HEK293 (cell line): ENCODE data around the gene CRY2.

ENCODE experiments used
- CTCF ChIA-PET: fragments of 350-600 bp; formaldehyde crosslinking; extraction: SDS; loops from one replicate; lab custom pipeline; 2021; ENCODE audit warnings: antibody characterized with exemption; lab: Yijun Ruan, JAX
- POLR2A ChIA-PET: fragments of 300-600 bp; formaldehyde crosslinking; extraction: SDS; loops from one replicate; lab custom pipeline; 2020; ENCODE audit warnings: antibody characterized with exemption, inconsistent platforms; lab: Yijun Ruan, JAX
- H3K27ac ChIP-seq: fragments of 200-500 bp; sonication (Bioruptor generic); 2 replicates; pipeline ENCODE4 v1.5.1; 2014; ENCODE audit warnings: low read depth, low read length, control low read depth, inconsistent platforms; ENCODE audit errors: extremely low read depth
- H3K36me3 ChIP-seq, 2 experiments: fragments of 200-500 bp in 1 of 2; sonication (Bioruptor generic) in 1 of 2; 1 replicate in 1 of 2; 2 replicates in 1 of 2; pipeline ENCODE4 v1.5.1; 2014 to 2017; ENCODE audit warnings: inconsistent platforms in 2 of 2, low read length in 2 of 2; ENCODE audit not compliant: control insufficient read depth in 2 of 2, insufficient read depth in 1 of 2
- H3K4me1 ChIP-seq: fragments of 200-500 bp; sonication (Bioruptor generic); 2 replicates; pipeline ENCODE4 v1.5.1; 2014; ENCODE audit warnings: mild to moderate bottlenecking, low read length, inconsistent platforms; ENCODE audit not compliant: control insufficient read depth, insufficient read depth
- H3K4me3 ChIP-seq: 2 replicates; pipeline ENCODE4 v1.5.1; 2011; ENCODE audit warnings: low read depth, mild to moderate bottlenecking, control low read depth, low read length, moderate library complexity
- H3K9me3 ChIP-seq: fragments of 200-500 bp; sonication (Bioruptor generic); 2 replicates; pipeline ENCODE4 v1.5.1; 2014; ENCODE audit warnings: low read depth, low read length, inconsistent platforms; ENCODE audit not compliant: control insufficient read depth, insufficient read depth
- KLF1 ChIP-seq: fragments of 450-650 bp; formaldehyde crosslinking; IDR thresholded peaks from 2 replicates; pipeline ENCODE4 v1.5.1; 2016; ENCODE audit warnings: missing biosample characterization, missing genetic modification characterization
- KLF9 ChIP-seq: fragments of 450-650 bp; formaldehyde crosslinking; IDR thresholded peaks from 2 replicates; pipeline ENCODE4 v1.5.1; 2016; ENCODE audit warnings: missing biosample characterization, missing genetic modification characterization, low read depth
- SCRT2 ChIP-seq: fragments of 450-650 bp; formaldehyde crosslinking; IDR thresholded peaks from 2 replicates; pipeline ENCODE4 v1.5.1; 2016; ENCODE audit warnings: missing biosample characterization, missing genetic modification characterization
- SP2 ChIP-seq: fragments of 450-650 bp; formaldehyde crosslinking; IDR thresholded peaks from 2 replicates; pipeline ENCODE4 v1.5.1; 2016; ENCODE audit warnings: missing biosample characterization, missing genetic modification characterization
- SP3 ChIP-seq: fragments of 450-650 bp; formaldehyde crosslinking; IDR thresholded peaks from 2 replicates; pipeline ENCODE4 v1.5.1; 2016; ENCODE audit warnings: missing biosample characterization, missing genetic modification characterization
- WT1 ChIP-seq: fragments of 450-650 bp; formaldehyde crosslinking; IDR thresholded peaks from 2 replicates; pipeline ENCODE4 v1.5.1; 2016; ENCODE audit warnings: missing biosample characterization, missing genetic modification characterization
- YY2 ChIP-seq: fragments of 450-650 bp; formaldehyde crosslinking; IDR thresholded peaks from 2 replicates; pipeline ENCODE4 v1.5.1; 2016; ENCODE audit warnings: missing biosample characterization, missing genetic modification characterization
- ZBTB1 ChIP-seq: fragments of 450-650 bp; formaldehyde crosslinking; IDR thresholded peaks from 2 replicates; pipeline ENCODE4 v1.5.1; 2016; ENCODE audit warnings: missing biosample characterization, missing genetic modification characterization
- ZFHX2 ChIP-seq: fragments of 450-650 bp; formaldehyde crosslinking; conservative IDR thresholded peaks from 2 replicates; pipeline ENCODE4 v1.5.1; 2016; ENCODE audit warnings: missing biosample characterization, missing genetic modification characterization
- ZNF175 ChIP-seq: fragments of 450-650 bp; formaldehyde crosslinking; IDR thresholded peaks from 2 replicates; pipeline ENCODE4 v1.5.1; 2016; ENCODE audit warnings: missing biosample characterization, missing genetic modification characterization
- ZNF37A ChIP-seq: fragments of 450-650 bp; IDR thresholded peaks from 2 replicates; pipeline ENCODE4 v1.5.1; 2018; ENCODE audit warnings: missing biosample characterization, missing genetic modification characterization
- ZNF416 ChIP-seq: fragments of 450-650 bp; formaldehyde crosslinking; IDR thresholded peaks from 2 replicates; pipeline ENCODE4 v1.5.1; 2016; ENCODE audit warnings: missing biosample characterization, missing genetic modification characterization
- ZNF423 ChIP-seq: fragments of 450-650 bp; formaldehyde crosslinking; IDR thresholded peaks from 2 replicates; pipeline ENCODE4 v1.5.1; 2016; ENCODE audit warnings: missing biosample characterization, missing genetic modification characterization
- ZNF433 ChIP-seq: fragments of 450-650 bp; formaldehyde crosslinking; IDR thresholded peaks from 2 replicates; pipeline ENCODE4 v1.5.1; 2016; ENCODE audit warnings: missing biosample characterization, missing genetic modification characterization, low read depth
- ZNF585B ChIP-seq: fragments of 450-650 bp; formaldehyde crosslinking; IDR thresholded peaks from 2 replicates; pipeline ENCODE4 v1.5.1; 2016; ENCODE audit warnings: missing biosample characterization, missing genetic modification characterization
- ZNF654 ChIP-seq: fragments of 450-650 bp; formaldehyde crosslinking; IDR thresholded peaks from 2 replicates; pipeline ENCODE4 v1.5.1; 2016; ENCODE audit warnings: low read depth, missing biosample characterization, missing genetic modification characterization
- ZSCAN30 ChIP-seq: fragments of 450-650 bp; IDR thresholded peaks from 2 replicates; pipeline ENCODE4 v1.5.1; 2018; ENCODE audit warnings: missing biosample characterization, mild to moderate bottlenecking, missing genetic modification characterization, moderate library complexity
- TF ChIP-seq, protein P1 (sequence below): fragments of 450-650 bp; formaldehyde crosslinking; IDR thresholded peaks from 2 replicates; pipeline ENCODE4 v1.5.1; 2016; ENCODE audit warnings: missing biosample characterization, missing genetic modification characterization
- TF ChIP-seq, protein P2 (sequence below): fragments of 450-650 bp; formaldehyde crosslinking; IDR thresholded peaks from 2 replicates; pipeline ENCODE4 v1.5.1; 2016; ENCODE audit warnings: missing biosample characterization, missing genetic modification characterization

CRY2 gene

DNA sequence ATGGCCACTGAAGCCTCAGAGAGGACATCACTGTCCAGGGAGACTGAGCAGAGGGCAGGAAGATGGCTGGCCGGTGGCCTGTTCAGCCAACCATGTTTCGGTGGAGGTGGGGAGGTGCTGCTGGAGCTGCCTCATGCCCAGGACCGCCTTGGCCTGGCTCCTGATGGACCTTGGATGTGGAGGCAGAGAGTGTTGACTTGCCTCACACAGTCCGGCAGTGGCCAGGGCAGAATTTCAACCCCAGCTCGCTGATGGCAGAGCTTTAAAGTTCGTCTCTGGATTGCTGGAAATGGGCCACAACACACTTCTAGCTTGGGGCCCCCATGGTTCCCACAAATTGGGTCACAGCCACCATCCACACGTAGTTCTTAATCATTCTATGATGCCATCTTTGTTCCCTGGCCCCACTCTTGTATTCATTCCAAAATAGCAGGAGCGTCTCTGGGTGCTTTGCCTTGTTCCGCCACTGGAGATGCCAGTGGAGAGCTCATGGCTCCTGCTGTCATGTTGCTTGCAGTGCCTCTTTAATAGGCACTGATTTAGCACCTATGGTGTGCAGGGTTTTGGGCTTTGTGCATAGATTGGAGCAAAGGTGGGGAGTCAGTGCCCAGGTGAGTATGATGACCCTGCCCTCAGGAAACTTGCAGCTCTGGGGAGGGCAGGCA lies 43.7 kb downstream of the CRY2 start (continued):
- TF ChIP-seq ZNF37A (tag by site-specific recombination) (no peak), ZSCAN30 (tag by site-specific recombination) (no peak)

DNA sequence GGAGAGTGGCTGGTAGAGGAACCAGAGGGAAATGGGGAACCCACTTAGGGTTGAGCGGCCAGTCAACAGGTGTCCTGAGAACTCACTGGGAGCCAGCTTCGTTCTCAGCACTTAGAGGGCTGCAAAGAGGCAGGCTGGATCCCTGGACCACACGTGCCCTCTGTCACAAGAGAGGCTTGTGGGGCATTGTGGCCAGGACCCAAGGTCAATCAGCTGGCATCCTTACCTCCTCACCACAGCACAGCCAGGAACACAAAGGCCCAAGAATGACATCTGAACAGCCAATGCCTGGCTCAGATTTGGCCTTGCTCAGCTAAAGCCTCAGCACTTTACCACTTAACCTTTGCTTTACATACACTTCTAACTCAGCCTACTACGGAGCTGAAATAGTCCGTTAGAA lies 45.6 kb downstream of the CRY2 start:
- H3K27ac ChIP-seq: no peak overlapping the region
- ChIA-PET POLR2A (interaction anchor here (0.7 kb wide), 1 partner anchor 20 kb away, joined by 3 read pairs; no protein-coding TSS in a partner anchor), CTCF (interaction anchor here (0.6 to 2.8 kb wide), 4 partner anchors 17 to 73 kb away, joined by 3 to 18 read pairs (median 4); no protein-coding TSS in a partner anchor)
- no peaks in the 10 kb centered on the region for H3K9me3 ChIP-seq
- TF ChIP-seq SCRT2 (tag by site-specific recombination): peak; percentile 72
- no peak for TF ChIP-seq YY2 (tag by site-specific recombination)
- H3K4me3 ChIP-seq: no peak overlapping the region
- H3K36me3 ChIP-seq: no peaks in the 10 kb centered on the region
- H3K4me1 ChIP-seq: no peaks in the 10 kb centered on the region; the same call in 1 of the 2 replicates

DNA sequence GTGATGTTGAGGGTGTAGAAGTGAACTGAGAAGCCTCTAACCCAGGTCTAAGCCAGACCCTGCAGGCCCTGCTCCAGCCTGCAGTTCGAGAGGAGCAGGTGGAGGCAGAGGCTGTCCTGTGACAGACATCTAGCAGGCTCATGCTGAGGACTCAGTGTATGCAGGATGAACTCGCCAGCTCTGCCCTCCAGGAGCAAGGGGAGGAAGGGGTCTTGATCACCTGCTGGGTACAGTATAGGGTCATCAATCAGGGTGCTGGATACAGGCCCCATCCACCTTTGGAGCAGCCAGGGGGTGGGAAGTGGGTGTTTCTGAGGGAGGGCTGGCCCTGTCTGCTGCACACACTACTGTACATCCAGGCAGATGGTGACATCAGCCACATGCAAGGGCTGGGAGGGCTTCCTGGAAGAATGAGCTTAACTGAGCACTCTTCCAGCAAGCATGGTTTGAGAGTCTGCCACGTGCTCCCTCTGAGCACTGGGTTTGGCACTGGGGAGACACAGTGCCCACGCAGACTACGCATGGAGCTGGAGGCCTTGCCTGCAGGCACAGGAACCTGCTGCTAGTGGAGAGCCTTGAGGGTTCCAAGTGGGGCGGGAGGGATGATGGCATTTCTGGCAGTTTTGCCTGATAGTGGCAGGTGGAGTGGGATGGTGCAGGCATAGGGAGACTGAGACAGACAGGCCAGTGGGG lies 47.4 kb downstream of the CRY2 start:
- H3K4me1 ChIP-seq: peaks cover 4% of the 10 kb centered on the region; the same call in 1 of the 2 replicates
- no peaks in the 10 kb centered on the region for H3K9me3 ChIP-seq
- CTCF ChIA-PET: interaction anchor here (0.8 to 2.8 kb wide), 3 partner anchors 21 to 111 kb away, joined by 3 to 18 read pairs (median 3); no protein-coding TSS in a partner anchor
- TF ChIP-seq ZFHX2 (tag by site-specific recombination) (peak; percentile 53), SP2 (tag by site-specific recombination) (peak; percentile 34; the same call in 1 of the 2 replicates), SP3 (peak; percentile 54), ZNF175 (no peak)
- H3K27ac ChIP-seq: no peak overlapping the region
- no peaks in the 10 kb centered on the region for H3K36me3 ChIP-seq
- no peak overlapping the region for H3K4me3 ChIP-seq
- POLR2A ChIA-PET: no interaction called here

DNA sequence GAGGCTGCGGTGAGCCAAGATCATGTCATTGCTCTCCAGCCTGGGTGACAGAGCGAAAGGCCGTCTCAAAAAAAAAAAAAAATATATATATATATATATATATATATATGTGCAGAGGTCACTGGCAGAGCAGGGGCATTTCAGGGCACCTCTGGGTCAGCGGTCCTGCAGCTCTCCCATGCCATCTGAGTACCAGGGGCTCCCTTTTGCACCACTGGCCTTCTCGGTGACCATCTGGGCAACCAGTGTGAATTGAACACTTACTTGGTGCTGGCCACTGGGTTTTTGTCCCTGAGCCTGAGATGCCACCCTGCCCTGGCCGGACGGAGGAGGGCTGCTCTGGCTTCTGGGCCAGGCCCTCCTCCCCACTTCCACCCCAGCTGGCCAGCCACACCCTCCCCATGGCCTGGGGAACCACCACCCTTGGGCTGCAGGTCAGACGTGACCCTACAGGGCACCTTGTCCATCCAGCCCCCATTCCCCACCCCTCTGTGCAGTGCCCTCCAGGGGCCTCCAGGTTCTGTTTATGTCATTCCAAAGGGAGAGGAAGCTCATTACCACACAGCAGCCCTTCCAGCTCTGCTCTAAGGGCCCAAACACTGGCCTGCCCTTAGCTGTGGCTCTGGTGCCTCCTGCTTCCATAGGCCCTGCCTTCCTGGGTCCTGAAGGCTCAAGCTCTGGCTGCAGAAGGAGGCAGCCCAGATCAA lies 48.4 kb downstream of the CRY2 start:
- no peak overlapping the region for H3K4me3 ChIP-seq
- ChIA-PET CTCF (interaction anchor here (0.8 to 1.5 kb wide), 2 partner anchors 22 to 23 kb away, joined by 3 to 9 read pairs; no protein-coding TSS in a partner anchor), POLR2A (interaction anchor here (0.9 kb wide), 1 partner anchor 22 kb away, joined by 3 read pairs; the partner anchor contains the start of gene PEX16)
- no peaks in the 10 kb centered on the region for H3K9me3 ChIP-seq
- H3K36me3 ChIP-seq: no peaks in the 10 kb centered on the region
- TF ChIP-seq WT1 (tag by site-specific recombination) (no peak), ZFHX2 (tag by site-specific recombination) (no peak), ZNF433 (tag by site-specific recombination) (no peak), ZBTB1 (tag by site-specific recombination) (no peak), KLF1 (tag by site-specific recombination) (no peak), ZNF423 (no peak), ZNF654 (tag by site-specific recombination) (no peak), ZNF585B (no peak), ZNF416 (tag by site-specific recombination) (no peak), KLF9 (tag by site-specific recombination) (no peak)
- TF ChIP-seq, protein P1, sequence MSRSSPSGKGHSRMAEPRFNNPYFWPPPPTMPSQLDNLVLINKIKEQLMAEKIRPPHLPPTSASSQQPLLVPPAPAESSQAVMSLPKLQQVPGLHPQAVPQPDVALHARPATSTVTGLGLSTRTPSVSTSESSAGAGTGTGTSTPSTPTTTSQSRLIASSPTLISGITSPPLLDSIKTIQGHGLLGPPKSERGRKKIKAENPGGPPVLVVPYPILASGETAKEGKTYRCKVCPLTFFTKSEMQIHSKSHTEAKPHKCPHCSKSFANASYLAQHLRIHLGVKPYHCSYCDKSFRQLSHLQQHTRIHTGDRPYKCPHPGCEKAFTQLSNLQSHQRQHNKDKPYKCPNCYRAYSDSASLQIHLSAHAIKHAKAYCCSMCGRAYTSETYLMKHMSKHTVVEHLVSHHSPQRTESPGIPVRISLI (tag by site-specific recombination): no peak
- TF ChIP-seq, protein P2, sequence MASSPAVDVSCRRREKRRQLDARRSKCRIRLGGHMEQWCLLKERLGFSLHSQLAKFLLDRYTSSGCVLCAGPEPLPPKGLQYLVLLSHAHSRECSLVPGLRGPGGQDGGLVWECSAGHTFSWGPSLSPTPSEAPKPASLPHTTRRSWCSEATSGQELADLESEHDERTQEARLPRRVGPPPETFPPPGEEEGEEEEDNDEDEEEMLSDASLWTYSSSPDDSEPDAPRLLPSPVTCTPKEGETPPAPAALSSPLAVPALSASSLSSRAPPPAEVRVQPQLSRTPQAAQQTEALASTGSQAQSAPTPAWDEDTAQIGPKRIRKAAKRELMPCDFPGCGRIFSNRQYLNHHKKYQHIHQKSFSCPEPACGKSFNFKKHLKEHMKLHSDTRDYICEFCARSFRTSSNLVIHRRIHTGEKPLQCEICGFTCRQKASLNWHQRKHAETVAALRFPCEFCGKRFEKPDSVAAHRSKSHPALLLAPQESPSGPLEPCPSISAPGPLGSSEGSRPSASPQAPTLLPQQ (tag by site-specific recombination): no peak
- no peak overlapping the region for H3K27ac ChIP-seq
- peaks cover 4% of the 10 kb centered on the region; the same call in 1 of the 2 replicates for H3K4me1 ChIP-seq
